Cardiac fibroblast (primary cell): Measurements from ENCODE around the gene TNK1.

Source experiments
- DNase-seq, 2 donors: peaks; one replicate each; pipeline versions ENCODE4 v3.0.0 to v3.0.0-alpha.2; 2010; ENCODE audit warnings: low read depth in 2 of 2
- H3K4me3 ChIP-seq, 2 donors: replicated peaks in 1 of 2; 1 replicate in 1 of 2; 2 replicates in 1 of 2; pipeline ENCODE4 v1.5.1; 2011; ENCODE audit warnings: low read depth in 2 of 2, low read length in 2 of 2, mild to moderate bottlenecking in 2 of 2, moderate library complexity in 1 of 2
- TF ChIP-seq, protein P1 (sequence below): IDR thresholded peaks from one replicate; pipeline ENCODE4 v1.5.1; 2011; ENCODE audit warnings: low read depth, mild to moderate bottlenecking, low read length, inconsistent platforms

TNK1 gene

DNA sequence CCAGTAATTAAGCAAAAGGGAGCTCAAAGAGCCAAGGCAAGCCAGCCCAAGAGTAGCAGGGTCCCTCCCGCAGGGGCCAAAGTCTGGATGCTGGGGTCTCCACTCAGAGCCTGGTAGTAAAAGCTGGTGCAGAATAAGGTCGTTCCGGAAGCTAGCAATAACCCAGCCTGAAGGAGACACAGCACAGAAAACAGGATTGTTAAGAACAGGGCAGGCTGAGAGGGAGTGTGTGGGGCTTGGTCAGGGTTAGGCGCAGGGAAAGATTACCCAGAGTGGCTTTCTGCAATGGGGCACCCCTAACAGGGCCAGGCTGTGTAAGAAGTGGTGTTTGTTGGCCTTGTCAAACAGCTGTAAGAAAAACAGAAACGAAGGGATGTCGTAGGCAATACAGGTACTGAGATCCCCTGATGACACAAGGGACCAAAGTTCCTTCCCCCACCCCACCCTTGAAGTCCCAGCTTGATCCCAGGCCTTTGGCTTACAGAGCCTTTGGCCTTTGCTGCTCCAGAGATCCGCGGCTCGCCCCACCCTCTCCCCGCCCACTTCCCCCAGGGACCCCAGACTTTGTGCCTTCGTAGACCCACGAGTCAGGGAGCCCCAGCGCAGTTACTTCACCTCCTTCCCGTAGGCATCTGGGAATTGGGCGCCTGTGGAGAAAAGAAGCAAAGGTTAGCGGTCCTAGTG is 22.3 kb downstream of the TNK1 start:
- TF ChIP-seq, protein P1, sequence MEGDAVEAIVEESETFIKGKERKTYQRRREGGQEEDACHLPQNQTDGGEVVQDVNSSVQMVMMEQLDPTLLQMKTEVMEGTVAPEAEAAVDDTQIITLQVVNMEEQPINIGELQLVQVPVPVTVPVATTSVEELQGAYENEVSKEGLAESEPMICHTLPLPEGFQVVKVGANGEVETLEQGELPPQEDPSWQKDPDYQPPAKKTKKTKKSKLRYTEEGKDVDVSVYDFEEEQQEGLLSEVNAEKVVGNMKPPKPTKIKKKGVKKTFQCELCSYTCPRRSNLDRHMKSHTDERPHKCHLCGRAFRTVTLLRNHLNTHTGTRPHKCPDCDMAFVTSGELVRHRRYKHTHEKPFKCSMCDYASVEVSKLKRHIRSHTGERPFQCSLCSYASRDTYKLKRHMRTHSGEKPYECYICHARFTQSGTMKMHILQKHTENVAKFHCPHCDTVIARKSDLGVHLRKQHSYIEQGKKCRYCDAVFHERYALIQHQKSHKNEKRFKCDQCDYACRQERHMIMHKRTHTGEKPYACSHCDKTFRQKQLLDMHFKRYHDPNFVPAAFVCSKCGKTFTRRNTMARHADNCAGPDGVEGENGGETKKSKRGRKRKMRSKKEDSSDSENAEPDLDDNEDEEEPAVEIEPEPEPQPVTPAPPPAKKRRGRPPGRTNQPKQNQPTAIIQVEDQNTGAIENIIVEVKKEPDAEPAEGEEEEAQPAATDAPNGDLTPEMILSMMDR, result no peak
- H3K4me3 ChIP-seq, result peak overlapping the region; percentile 68 to 81
- no peak for DNase-seq

DNA sequence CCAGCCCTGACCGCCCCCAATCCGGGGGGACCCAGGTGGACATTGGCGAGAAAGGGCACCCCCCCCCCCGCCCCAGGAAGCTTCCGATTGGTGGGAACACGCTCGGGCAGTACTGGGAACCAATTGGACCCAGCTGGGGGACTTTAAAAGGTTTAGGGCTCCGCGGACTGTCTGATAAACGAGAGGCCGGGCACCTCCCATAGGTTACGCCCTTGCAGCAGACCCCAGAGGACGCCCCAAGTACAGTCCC is 22.8 kb downstream of the TNK1 start:
- H3K4me3 ChIP-seq, result peak overlapping the region; percentile 68 to 81
- DNase-seq, result no peak
- TF ChIP-seq, protein P1, result no peak

DNA sequence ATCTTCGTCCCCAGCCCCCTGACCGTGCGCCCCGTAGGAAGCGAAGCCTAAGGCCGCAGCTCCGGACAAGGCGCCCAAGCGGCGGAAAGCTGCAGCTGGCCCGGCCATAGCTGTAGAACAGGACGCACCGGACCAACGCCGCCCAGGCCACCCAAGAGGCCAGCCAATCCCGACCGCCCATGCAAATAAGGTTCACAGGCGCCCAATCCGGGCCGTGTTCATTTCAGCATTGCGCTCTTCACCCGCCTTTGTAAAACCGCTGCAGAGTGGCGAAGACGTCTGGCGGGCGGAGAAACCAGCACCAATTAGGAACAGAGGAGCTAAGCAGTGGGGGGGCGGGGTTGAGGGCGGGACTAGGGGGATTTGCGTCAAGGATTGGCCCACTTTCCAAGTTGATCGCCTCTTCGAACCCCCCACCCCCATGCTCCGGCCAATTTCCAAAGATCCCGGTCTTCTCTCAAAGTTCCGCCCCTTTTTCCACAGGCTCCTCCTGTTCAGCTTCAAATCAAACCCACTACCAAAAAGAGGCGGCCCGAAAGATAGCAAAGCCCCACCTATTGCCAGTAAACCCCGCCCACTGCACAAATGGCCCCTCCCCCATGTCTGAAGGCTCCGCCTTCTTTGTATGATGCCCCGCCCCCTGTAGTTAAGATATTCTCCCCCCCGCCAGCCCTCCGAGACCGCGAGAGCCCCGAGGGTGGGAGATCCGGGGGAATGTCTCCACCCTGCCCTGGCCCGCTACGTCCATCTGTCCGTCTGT is 23.3 kb downstream of the TNK1 start, which contains the start of gene TMEM256:
Gene TMEM256, minus strand, starts transcription at position 121 of the 760 bp plus-strand sequence. Its CDS starts 13 bp downstream, at position 108.
- DNase-seq, result peak; percentile 100
- TF ChIP-seq, protein P1, result no peak
- peak within 1 kb of the TSS; percentile 75 to 81 for H3K4me3 ChIP-seq

DNA sequence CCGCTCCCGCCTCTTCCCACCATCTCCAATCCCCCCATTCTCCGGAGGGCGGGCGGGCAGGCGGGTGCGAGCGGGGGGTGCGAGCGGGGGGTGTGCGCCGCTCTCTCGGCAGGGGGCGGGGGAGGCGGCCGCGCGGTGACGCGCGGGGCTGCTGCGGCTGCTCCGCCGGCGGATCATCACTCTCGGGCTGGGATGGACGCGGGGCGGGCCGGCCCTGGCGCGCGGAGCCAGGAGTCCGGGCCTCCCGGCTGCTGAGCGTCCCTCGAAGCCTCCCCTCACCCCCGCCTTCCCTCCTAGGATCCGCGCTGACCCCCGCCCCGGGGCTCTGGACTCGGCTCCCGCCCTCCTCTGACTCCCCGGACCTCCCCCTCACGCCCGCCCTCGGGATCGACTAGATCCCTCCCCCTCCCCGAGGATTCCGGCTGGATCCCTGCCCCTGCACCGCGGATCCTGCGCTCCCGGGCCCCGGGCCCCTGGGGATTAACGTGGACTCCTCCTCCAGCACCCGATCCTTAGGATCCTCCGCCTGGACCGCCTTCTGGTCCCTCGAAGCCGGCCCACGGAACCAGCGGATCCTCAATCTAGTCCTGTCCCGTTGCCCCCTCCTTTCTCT is 24.0 kb downstream of the TNK1 start:
- DNase-seq, result peak in 1 of 2 donors; percentile 26
- TF ChIP-seq, protein P1, result no peak
- H3K4me3 ChIP-seq, result peak overlapping the region; percentile 67 to 75

DNA sequence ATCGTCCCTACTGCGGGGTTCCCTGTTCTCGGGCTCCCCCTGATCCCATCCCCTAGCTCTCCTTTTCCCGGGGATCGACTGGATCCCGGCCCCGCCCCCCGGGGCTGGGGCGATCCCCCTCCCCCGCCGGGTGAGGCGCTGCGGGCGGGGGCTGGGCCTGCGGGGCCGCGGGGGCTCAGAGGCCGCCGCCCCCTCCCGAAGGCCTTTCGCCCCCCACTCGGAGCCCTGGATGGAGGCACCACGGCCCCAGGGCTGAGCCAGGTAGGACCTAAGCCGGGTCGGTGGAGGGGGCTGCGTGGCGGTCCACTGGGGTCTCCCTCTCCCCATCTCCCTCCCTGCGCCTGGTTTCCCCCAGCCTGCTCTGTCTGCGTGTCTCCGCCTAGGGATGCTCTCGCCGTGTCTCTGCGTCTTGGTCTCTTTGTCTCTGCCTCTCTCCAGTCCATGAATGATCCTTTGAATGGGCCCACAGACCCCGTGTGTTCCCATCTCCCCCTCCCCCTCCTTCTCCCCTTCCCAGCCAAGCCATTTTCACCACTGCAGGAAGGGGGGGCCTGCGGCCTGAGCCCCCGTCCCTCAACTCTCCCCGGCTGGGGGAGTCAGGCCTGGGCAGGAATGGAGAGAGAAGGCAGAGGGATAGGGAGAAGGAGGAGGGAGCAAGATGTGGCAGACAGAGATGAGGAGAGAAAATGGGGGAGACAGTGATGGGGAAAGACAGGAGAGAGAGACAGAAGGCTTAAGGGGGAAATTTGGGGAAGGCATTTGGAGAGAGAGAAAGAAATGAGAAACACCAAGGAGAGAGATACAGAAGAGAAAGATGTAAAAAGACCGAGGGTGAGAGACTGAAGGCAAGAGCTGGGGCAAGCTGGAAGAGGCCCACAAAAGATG is 24.7 kb downstream of the TNK1 start:
- peak overlapping the region; percentile 67 to 75 for H3K4me3 ChIP-seq
- TF ChIP-seq, protein P1, result no peak

DNA sequence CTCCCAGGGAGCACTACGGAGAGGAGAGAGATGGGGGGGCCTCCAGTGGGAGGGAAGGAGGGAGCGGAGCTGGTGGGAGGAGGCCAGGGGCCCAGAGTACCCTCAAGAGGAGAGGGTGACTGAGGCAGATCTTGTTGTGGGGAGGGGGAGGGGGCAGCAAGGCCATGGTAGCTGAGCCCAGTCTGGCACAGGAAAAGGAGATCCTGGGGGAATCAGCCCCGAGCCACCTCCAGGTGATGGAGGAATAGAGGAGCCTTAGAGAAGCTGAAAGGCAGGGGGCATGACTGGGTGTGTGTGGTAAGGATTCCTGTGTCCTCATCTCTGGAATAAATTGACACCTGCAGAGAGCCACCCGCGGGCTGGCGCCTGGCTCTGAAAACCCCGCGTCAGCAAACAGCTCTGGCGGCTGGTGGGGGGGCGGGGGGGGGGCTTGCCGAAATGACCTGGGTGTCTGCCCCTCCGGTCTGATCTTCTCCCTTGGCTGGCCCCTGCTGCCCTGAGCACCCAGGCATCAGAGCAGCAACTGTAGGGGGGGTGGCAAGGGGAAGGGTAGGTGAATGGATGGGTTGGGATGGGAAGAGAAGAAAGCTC is 25.4 kb downstream of the TNK1 start:
- no peak for DNase-seq
- TF ChIP-seq, protein P1, result no peak
- peak overlapping the region in 1 of 2 donors; percentile 75 for H3K4me3 ChIP-seq

More for the DNA sequence above, 24.7 kb downstream of the TNK1 start:
- DNase-seq, result no peak
